Stimulated activated CD8-positive, alpha-beta memory T cell treated with anti-CD3 and anti-CD28 coated beads, Interleukin-7, amount 100 ng/mL, for 24 hours (primary cell): ENCODE data around the gene GID4.

Source experiments
- DNase-seq: peaks from one replicate; pipeline ENCODE4 v3.0.0-alpha.2; 2020; ENCODE audit warnings: low read depth

The GID4 gene

GRCh38 chr17:18102640-18103039 is 63.4 kb downstream of the GID4 start:
- DNase-seq, result no peak

DNA sequence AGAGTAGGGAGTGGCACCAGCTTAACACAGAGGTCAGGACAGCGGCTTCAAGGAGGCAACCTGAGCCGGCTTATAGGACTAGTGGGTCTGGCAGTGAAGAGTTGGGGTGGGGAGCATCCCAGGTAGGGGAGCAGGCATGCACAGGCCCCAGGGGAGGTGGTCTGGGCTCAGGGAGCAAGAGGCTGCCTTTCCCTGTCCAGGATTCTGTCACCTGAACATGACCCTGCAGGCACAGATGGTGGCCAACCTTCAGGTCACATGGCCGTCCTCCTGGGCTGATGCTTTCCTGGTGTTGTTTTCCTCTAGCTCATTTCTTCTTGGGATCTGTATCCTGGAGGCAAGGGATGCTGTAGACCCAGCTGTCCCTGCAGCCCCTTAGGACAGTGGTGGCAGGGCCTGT is 65.8 kb downstream of the GID4 start:
- DNase-seq, result no peak

DNA sequence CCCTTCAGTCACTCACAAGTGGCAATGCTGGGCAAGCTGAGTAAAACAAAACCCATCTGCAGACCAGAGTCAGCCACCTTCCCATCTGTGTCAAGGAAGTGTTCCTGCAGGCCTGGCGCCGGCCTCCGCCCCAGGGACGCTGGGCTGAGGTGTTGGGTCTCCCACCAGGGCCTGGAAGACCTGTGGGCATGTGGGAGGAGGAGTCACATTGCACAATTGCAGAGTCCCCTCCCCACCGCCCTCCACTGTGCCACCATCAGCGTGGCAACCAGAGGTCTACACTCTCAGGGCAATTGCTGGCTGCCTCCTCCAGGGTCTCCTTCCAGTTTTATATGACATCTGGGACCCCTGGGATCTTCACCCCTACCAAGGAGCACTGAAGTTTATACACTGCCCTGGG is 66.4 kb downstream of the GID4 start:
- DNase-seq, result no peak

DNA sequence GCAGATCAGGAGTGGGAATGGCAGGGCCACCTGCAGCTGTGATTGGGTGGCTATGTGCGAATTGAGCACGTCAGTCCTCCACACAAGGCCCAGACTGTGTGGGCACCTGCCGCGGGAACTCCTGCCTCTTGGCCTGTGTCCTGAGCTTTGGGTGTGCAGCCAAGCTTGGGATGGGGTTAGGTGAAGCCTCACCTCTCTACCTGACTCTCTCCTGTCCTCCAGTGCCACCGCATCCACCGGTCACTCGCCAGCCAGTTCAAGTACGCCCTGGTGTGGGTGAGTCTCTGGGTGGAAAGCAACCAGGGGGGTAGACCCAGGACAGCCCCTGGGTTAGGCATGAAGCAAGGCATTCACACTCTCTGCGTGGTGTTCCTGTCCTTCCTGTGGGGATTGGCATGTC is 67.0 kb downstream of the GID4 start:
- no peak for DNase-seq

DNA sequence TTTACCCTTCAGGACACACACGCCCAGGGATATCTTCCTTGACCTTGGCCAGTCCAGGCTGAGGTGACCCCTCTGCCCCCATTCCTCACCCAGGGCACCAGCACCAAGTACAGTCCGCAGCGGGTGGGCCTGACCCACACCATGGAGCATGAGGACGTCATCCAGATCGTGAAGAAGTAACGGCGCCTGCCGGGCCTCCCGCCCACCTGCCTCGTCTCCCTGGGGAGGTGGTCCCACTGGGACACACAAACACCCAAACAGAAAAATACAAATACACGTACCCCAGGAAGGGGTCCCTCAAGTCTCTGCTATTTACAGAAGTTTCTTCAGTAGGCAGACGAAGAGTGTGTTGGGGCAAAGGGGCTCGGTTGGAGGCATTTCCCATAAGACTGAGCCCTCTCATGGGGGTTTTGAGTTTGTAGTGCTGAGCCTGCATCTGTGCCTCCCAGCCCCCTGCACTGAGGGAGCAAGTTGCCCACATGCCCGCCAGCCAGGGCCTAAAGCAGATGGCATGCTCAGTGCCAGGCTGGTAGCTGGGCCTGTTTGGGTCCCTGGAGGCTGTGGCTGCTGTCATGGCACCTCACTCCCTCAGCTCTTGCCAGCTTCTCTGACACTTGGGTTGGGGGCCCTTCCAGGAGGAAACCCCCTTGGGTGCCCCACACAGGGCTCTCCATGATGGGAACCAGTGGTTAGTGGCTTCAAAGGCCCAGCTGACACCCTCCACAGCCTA is 68.0 kb downstream of the GID4 start:
- DNase-seq, result no peak

DNA sequence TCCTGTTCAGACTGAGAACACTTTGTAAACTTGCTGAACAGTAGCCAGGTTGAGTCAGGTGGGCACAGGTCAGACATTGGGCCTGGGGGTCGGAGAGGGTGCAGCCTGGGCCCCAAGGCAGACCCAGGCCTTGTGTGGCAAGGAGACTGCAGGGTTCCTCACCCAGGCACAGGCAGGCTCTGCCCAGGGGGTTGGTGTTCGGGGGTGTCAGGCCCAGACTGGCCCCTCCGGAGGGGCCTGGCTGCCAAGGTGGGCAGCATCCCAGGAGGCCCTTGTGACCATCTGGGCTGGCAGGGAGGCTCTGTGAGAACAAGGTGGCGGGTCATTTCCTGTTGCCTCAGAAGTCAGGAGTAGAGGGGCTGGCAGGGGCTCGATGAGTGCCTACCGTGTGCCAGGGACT is 68.8 kb downstream of the GID4 start:
- no peak for DNase-seq

GRCh38 chr17:18108401-18109312 is 69.4 kb downstream of the GID4 start, which contains the start of gene MYO15A:
Gene MYO15A, plus strand, starts transcription at chr17:18108756. Its CDS starts 10,045 bp downstream, at chr17:18118801.
- DNase-seq, result no peak

- DNase-seq, result no peak
Observed at GRCh38 chr17:18109935-18110485, 70.8 kb downstream of the GID4 start.

- no peak for DNase-seq
Observed at GRCh38 chr17:18110636-18111145, 71.5 kb downstream of the GID4 start.

GRCh38 chr17:18111330-18111971 is 72.2 kb downstream of the GID4 start:
- DNase-seq, result no peak

GRCh38 chr17:18115517-18115916 is 76.3 kb downstream of the GID4 start:
- no peak for DNase-seq

GRCh38 chr17:18116078-18116477 is 76.9 kb downstream of the GID4 start:
- no peak for DNase-seq

- no peak for DNase-seq
Observed at GRCh38 chr17:18117533-18117932, 78.3 kb downstream of the GID4 start.
